Measurements from ENCODE around the gene FOXE1.
A peak's percentile ranks its signal among the peaks of the same experiment; 100 is the strongest.

Gene FOXE1

GRCh38 chr9:97853056-97853843 is at the start of gene FOXE1:
Gene FOXE1, plus strand, starts transcription at chr9:97853226. Its CDS starts 689 bp downstream, at chr9:97853915.
- Mint-ChIP-seq H3K4me3 (peak within 1 kb of the TSS; percentile 93), H3K27me3 (peaks cover 61% of the 10 kb centered on the region), H3K27ac (peak within 1 kb of the TSS; percentile 70), H3K36me3 (no peaks in the 10 kb centered on the region), H3K9me3 (no peaks in the 10 kb centered on the region), H3K4me1 (peaks cover 25% of the 10 kb centered on the region)

GRCh38 chr9:97804059-97804365 is 49.0 kb upstream of the FOXE1 start:
- H3K27ac Mint-ChIP-seq, result no peak overlapping the region
- peak overlapping the region; percentile 80 for H3K4me3 Mint-ChIP-seq
- H3K36me3 Mint-ChIP-seq, result no peaks in the 10 kb centered on the region
- H3K27me3 Mint-ChIP-seq, result peaks cover 9% of the 10 kb centered on the region
- H3K4me1 Mint-ChIP-seq, result peaks cover 15% of the 10 kb centered on the region
- no peaks in the 10 kb centered on the region for H3K9me3 Mint-ChIP-seq

GRCh38 chr9:97806721-97807120 is 46.3 kb upstream of the FOXE1 start:
- H3K9me3 Mint-ChIP-seq, result no peaks in the 10 kb centered on the region
- no peak overlapping the region for H3K27ac Mint-ChIP-seq
- no peak overlapping the region for H3K4me3 Mint-ChIP-seq
- H3K27me3 Mint-ChIP-seq, result peaks cover 9% of the 10 kb centered on the region
- H3K36me3 Mint-ChIP-seq, result no peaks in the 10 kb centered on the region
- peaks cover 15% of the 10 kb centered on the region for H3K4me1 Mint-ChIP-seq

- Mint-ChIP-seq H3K9me3 (no peaks in the 10 kb centered on the region), H3K36me3 (no peaks in the 10 kb centered on the region), H3K27me3 (peaks cover 9% of the 10 kb centered on the region), H3K4me3 (no peak overlapping the region), H3K27ac (no peak overlapping the region), H3K4me1 (peaks cover 10% of the 10 kb centered on the region)
Observed at GRCh38 chr9:97807681-97808080, 45.3 kb upstream of the FOXE1 start.

GRCh38 chr9:97808415-97808814 is 44.6 kb upstream of the FOXE1 start:
- no peak overlapping the region for H3K27ac Mint-ChIP-seq
- no peak overlapping the region for H3K4me3 Mint-ChIP-seq
- no peaks in the 10 kb centered on the region for H3K36me3 Mint-ChIP-seq
- peaks cover 9% of the 10 kb centered on the region for H3K27me3 Mint-ChIP-seq
- H3K9me3 Mint-ChIP-seq, result no peaks in the 10 kb centered on the region
- peaks cover 5% of the 10 kb centered on the region for H3K4me1 Mint-ChIP-seq

GRCh38 chr9:97808972-97809371 is 44.1 kb upstream of the FOXE1 start:
- no peaks in the 10 kb centered on the region for H3K9me3 Mint-ChIP-seq
- no peak overlapping the region for H3K4me3 Mint-ChIP-seq
- peaks cover 3% of the 10 kb centered on the region for H3K4me1 Mint-ChIP-seq
- H3K36me3 Mint-ChIP-seq, result no peaks in the 10 kb centered on the region
- H3K27me3 Mint-ChIP-seq, result peaks cover 9% of the 10 kb centered on the region
- H3K27ac Mint-ChIP-seq, result no peak overlapping the region

- Mint-ChIP-seq H3K36me3 (no peaks in the 10 kb centered on the region), H3K4me1 (no peaks in the 10 kb centered on the region), H3K27me3 (peaks cover 6% of the 10 kb centered on the region), H3K27ac (no peak overlapping the region), H3K9me3 (no peaks in the 10 kb centered on the region), H3K4me3 (no peak overlapping the region)
Observed at GRCh38 chr9:97809666-97810344, 43.2 kb upstream of the FOXE1 start.

- Mint-ChIP-seq H3K4me1 (no peaks in the 10 kb centered on the region), H3K27me3 (peaks cover 6% of the 10 kb centered on the region), H3K9me3 (no peaks in the 10 kb centered on the region), H3K4me3 (no peak overlapping the region), H3K36me3 (no peaks in the 10 kb centered on the region), H3K27ac (no peak overlapping the region)
Observed at GRCh38 chr9:97811533-97812246, 41.3 kb upstream of the FOXE1 start.

GRCh38 chr9:97812247-97812543 is 40.8 kb upstream of the FOXE1 start:
- H3K27me3 Mint-ChIP-seq, result peaks cover 6% of the 10 kb centered on the region

GRCh38 chr9:97813072-97813471 is 40.0 kb upstream of the FOXE1 start:
- no peak overlapping the region for H3K4me3 Mint-ChIP-seq
- H3K36me3 Mint-ChIP-seq, result no peaks in the 10 kb centered on the region
- peaks cover 9% of the 10 kb centered on the region for H3K27me3 Mint-ChIP-seq
- no peaks in the 10 kb centered on the region for H3K9me3 Mint-ChIP-seq
- no peaks in the 10 kb centered on the region for H3K4me1 Mint-ChIP-seq
- H3K27ac Mint-ChIP-seq, result no peak overlapping the region

More at GRCh38 chr9:97812247-97812543, 40.8 kb upstream of the FOXE1 start:
- no peak overlapping the region for H3K4me3 Mint-ChIP-seq
- H3K9me3 Mint-ChIP-seq, result no peaks in the 10 kb centered on the region
- H3K4me1 Mint-ChIP-seq, result no peaks in the 10 kb centered on the region
- no peaks in the 10 kb centered on the region for H3K36me3 Mint-ChIP-seq
- no peak overlapping the region for H3K27ac Mint-ChIP-seq

- no peak overlapping the region for H3K4me3 Mint-ChIP-seq
- no peaks in the 10 kb centered on the region for H3K4me1 Mint-ChIP-seq
- peaks cover 4% of the 10 kb centered on the region for H3K36me3 Mint-ChIP-seq
- peaks cover 30% of the 10 kb centered on the region for H3K27me3 Mint-ChIP-seq
- no peak overlapping the region for H3K27ac Mint-ChIP-seq
- peaks cover 13% of the 10 kb centered on the region for H3K9me3 Mint-ChIP-seq
Observed at GRCh38 chr9:97819735-97820134, 33.3 kb upstream of the FOXE1 start.

- H3K4me3 Mint-ChIP-seq, result no peak overlapping the region
- H3K4me1 Mint-ChIP-seq, result no peaks in the 10 kb centered on the region
- H3K27me3 Mint-ChIP-seq, result peaks cover 36% of the 10 kb centered on the region
- H3K36me3 Mint-ChIP-seq, result peaks cover 4% of the 10 kb centered on the region
- no peak overlapping the region for H3K27ac Mint-ChIP-seq
- peaks cover 13% of the 10 kb centered on the region for H3K9me3 Mint-ChIP-seq
Observed at GRCh38 chr9:97820373-97820772, 32.7 kb upstream of the FOXE1 start.

GRCh38 chr9:97830884-97831829 is 21.9 kb upstream of the FOXE1 start:
- H3K27me3 Mint-ChIP-seq, result peaks cover 4% of the 10 kb centered on the region
- no peaks in the 10 kb centered on the region for H3K36me3 Mint-ChIP-seq
- no peak overlapping the region for H3K27ac Mint-ChIP-seq
- no peaks in the 10 kb centered on the region for H3K4me1 Mint-ChIP-seq
- H3K4me3 Mint-ChIP-seq, result no peak overlapping the region
- H3K9me3 Mint-ChIP-seq, result no peaks in the 10 kb centered on the region

GRCh38 chr9:97831843-97832636 is 21.0 kb upstream of the FOXE1 start:
- no peak overlapping the region for H3K27ac Mint-ChIP-seq
- no peaks in the 10 kb centered on the region for H3K4me1 Mint-ChIP-seq
- H3K27me3 Mint-ChIP-seq, result peaks cover 8% of the 10 kb centered on the region
- no peaks in the 10 kb centered on the region for H3K36me3 Mint-ChIP-seq
- no peak overlapping the region for H3K4me3 Mint-ChIP-seq
- peaks cover 5% of the 10 kb centered on the region for H3K9me3 Mint-ChIP-seq

GRCh38 chr9:97840521-97840920 is 12.5 kb upstream of the FOXE1 start:
- Mint-ChIP-seq H3K36me3 (peaks cover 7% of the 10 kb centered on the region), H3K4me3 (no peak overlapping the region), H3K27ac (no peak overlapping the region), H3K9me3 (peaks cover 5% of the 10 kb centered on the region), H3K4me1 (no peaks in the 10 kb centered on the region), H3K27me3 (peaks cover 57% of the 10 kb centered on the region)
